HepG2 (cell line): Measurements from ENCODE around the gene DDX50. TPM values are rescaled to one million over a fixed set of nuclear protein-coding genes. Genes with fewer than 3 reads are reported as not detected.

Experiments
- AGO2 ChIP-seq: fragments of 200-400 bp; formaldehyde crosslinking; optimal IDR thresholded peaks from 2 replicates; pipeline ENCODE3; 2017; ENCODE audit warnings: mild to moderate bottlenecking, low read depth, low read length, moderate library complexity
- AHDC1 ChIP-seq: sonication (generic); formaldehyde crosslinking; IDR thresholded peaks from 2 replicates; pipeline ENCODE4 v1.5.1; 2020; ENCODE audit warnings: mild to moderate bottlenecking, missing genetic modification reagents, borderline replicate concordance
- GPN1 ChIP-seq: sonication (generic); formaldehyde crosslinking; IDR thresholded peaks from 2 replicates; pipeline ENCODE4 v1.5.1; 2020; ENCODE audit warnings: missing genetic modification reagents, borderline replicate concordance
- HMGXB3 ChIP-seq: sonication (generic); formaldehyde crosslinking; IDR thresholded peaks from 2 replicates; pipeline ENCODE4 v1.4.0; 2020; ENCODE audit warnings: missing genetic modification reagents, borderline replicate concordance
- KDM2A ChIP-seq: sonication (generic); formaldehyde crosslinking; IDR thresholded peaks from 2 replicates; pipeline ENCODE4 v1.4.0; 2020; ENCODE audit warnings: low read depth, missing genetic modification reagents, borderline replicate concordance
- NFKB2 ChIP-seq: sonication (generic); formaldehyde crosslinking; IDR thresholded peaks from 2 replicates; pipeline ENCODE4 v1.4.0; 2020; ENCODE audit warnings: missing genetic modification reagents, borderline replicate concordance
- NFYB ChIP-seq: sonication (generic); formaldehyde crosslinking; IDR thresholded peaks from 2 replicates; pipeline ENCODE4 v1.4.0; 2020; ENCODE audit warnings: missing genetic modification reagents
- UBTF ChIP-seq: sonication (generic); formaldehyde crosslinking; IDR thresholded peaks from 2 replicates; pipeline ENCODE4 v1.4.0; 2020; ENCODE audit warnings: mild to moderate bottlenecking, missing genetic modification reagents
- ZNF550 ChIP-seq: sonication (generic); formaldehyde crosslinking; IDR thresholded peaks from 2 replicates; pipeline ENCODE4 v1.4.0; 2020; ENCODE audit warnings: mild to moderate bottlenecking, missing genetic modification reagents, borderline replicate concordance
- ZNF569 ChIP-seq: sonication (generic); formaldehyde crosslinking; IDR thresholded peaks from 2 replicates; pipeline ENCODE4 v1.5.0; 2020; ENCODE audit warnings: mild to moderate bottlenecking, missing genetic modification reagents, moderate library complexity, borderline replicate concordance
- ZNF619 ChIP-seq: sonication (generic); formaldehyde crosslinking; IDR thresholded peaks from 2 replicates; pipeline ENCODE4 v1.4.0; 2020; ENCODE audit warnings: mild to moderate bottlenecking, missing genetic modification reagents
- polyA plus RNA-seq, 8 experiments: library from polyadenylated mRNA; depleted of rRNA in 3 of 8; stranded (reverse) in 7 of 8; unstranded in 1 of 8; fragments of >200 nt; fragmentation: Illumina TruSeq in 4 of 8; extraction: Trizol in 4 of 8; gene quantifications; 2 replicates each; pipeline versions ENCODE4 v1.2.1 to v1.2.3, GENCODE V29; 2011 to 2016; ENCODE audit warnings: low read depth in 4 of 8, missing spikeins in 1 of 8, mixed read lengths in 1 of 8; ENCODE audit not compliant: insufficient read depth in 1 of 8
- total RNA-seq, 5 experiments: library from RNA; depleted of rRNA; stranded (reverse); fragments of >200 nt; fragmentation: Illumina TruSeq; extraction: Trizol; gene quantifications; 2 replicates each; pipeline ENCODE4 v1.2.3, GENCODE V29; 2016; ENCODE audit warnings: low read depth in 1 of 5

The DDX50 gene
- total and polyA plus RNA-seq, 2 of the 13 experiments (the other 11 are each of a cell fraction or from before 2014, with no cell fraction given) = 19.0 to 38.2 TPM

- TF ChIP-seq GPN1 = 0 out of 2 replicates have a peak, but pooled peaks have one; percentile 11
- peak; percentile 90 for TF ChIP-seq NFYB (CRISPR knock-in tag)
- TF ChIP-seq KDM2A (CRISPR knock-in tag) = peak; percentile 95
- TF ChIP-seq ZNF550 (CRISPR knock-in tag) = no peak
- TF ChIP-seq AGO2 = peak; percentile 71
- TF ChIP-seq UBTF (CRISPR knock-in tag) = peak; percentile 98
- no peak for TF ChIP-seq ZNF569
- TF ChIP-seq ZNF619 = 0 out of 2 replicates have a peak, but pooled peaks have one; percentile 27
- TF ChIP-seq NFKB2 (CRISPR knock-in tag) = peak; percentile 73; the same call in 1 of the 2 replicates
- TF ChIP-seq AHDC1 (CRISPR knock-in tag) = no peak; the same call in 1 of the 2 replicates
- peak; percentile 99 for TF ChIP-seq HMGXB3
Observed at GRCh38 chr10:68988530-68989316, 87.6 kb downstream of the DDX50 start, which contains the start of gene KIFBP (continued).
